Psoas muscle (tissue), 8 donors: ENCODE results near the gene SLCO1B1. TPM values are rescaled to one million over a fixed set of nuclear protein-coding genes. Genes with fewer than 3 reads are reported as not detected.

Source experiments
- ATAC-seq, 4 donors: fragments of 200-7000 bp; cut with Tn5 transposase; one replicate each; pipeline ENCODE4 v1.9.1; 2020; ENCODE audit warnings: moderate library complexity in 3 of 4, mild to moderate bottlenecking in 2 of 4
- DNase-seq, 2 donors: peaks; one replicate each; pipeline ENCODE4 v3.0.0-alpha.2; 2020
- H3K27ac ChIP-seq: fragments of 200-600 bp; one replicate; pipeline ENCODE4 v1.8.0; 2022
- H3K27me3 ChIP-seq, 3 donors: fragments of 200-600 bp in 1 of 3; one replicate each; pipeline versions ENCODE4 v1.6.1 to v1.8.0; 2013 to 2022; ENCODE audit warnings: low read length in 2 of 3, mild to moderate bottlenecking in 2 of 3, moderate library complexity in 1 of 3; ENCODE audit not compliant: insufficient read depth in 3 of 3
- H3K36me3 ChIP-seq, 2 donors: fragments of 200-600 bp in 1 of 2; one replicate each; pipeline versions ENCODE4 v1.6.1 to v1.8.0; 2013 to 2022; ENCODE audit warnings: low read depth in 1 of 2, mild to moderate bottlenecking in 1 of 2, moderate library complexity in 1 of 2; ENCODE audit not compliant: insufficient read depth in 1 of 2
- H3K4me1 ChIP-seq: fragments of 200-600 bp; one replicate; pipeline ENCODE4 v1.8.0; 2022
- H3K4me3 ChIP-seq: fragments of 200-600 bp; one replicate; pipeline ENCODE4 v1.8.0; 2022; ENCODE audit warnings: mild to moderate bottlenecking
- H3K9me3 ChIP-seq: fragments of 200-600 bp; one replicate; pipeline ENCODE4 v1.8.0; 2022
- CTCF ChIP-seq: fragments of 200-600 bp; IDR thresholded peaks from one replicate; pipeline ENCODE4 v1.8.0; 2022; ENCODE audit warnings: antibody characterized with exemption
- WGBS, 3 donors: extraction: QIAGEN DNeasy Blood & Tissue Kit; methylation state at CpG; one replicate each; pipeline versions ENCODE4 v1.1.6 to v1.1.7; 2013; 5-methylcytosine and 5-hydroxymethylcytosine counted together
- intact Hi-C, 2 donors: fragments of 100-400 bp; cut with DNase I; formaldehyde crosslinking; loops; one replicate each; pipeline versions ENCODE4 v1.11.0 to v1.14.2; 2022
- polyA plus RNA-seq, 3 donors: library from polyadenylated mRNA; stranded (reverse); fragments of 200-250 nt; gene quantifications; one replicate each; pipeline ENCODE4 v1.2.3, GENCODE V29; 2013
- total RNA-seq, 4 donors: library from RNA; stranded (reverse); fragmentation: NEBNext Ultra II Directional in 2 of 4; extraction: Animal tissue kit (Norgen Biotek cat#: 25700) in 2 of 4; gene quantifications; one replicate each; pipeline versions ENCODE4 v1.2.1 to v1.2.4, GENCODE V29; 2021 to 2023
- donor health status: healthy with polysubstance abuse.
- donor health status: DM: no; HTN: no; CAD: no; lungs with moderate emphysema.
- donor health status: Bipolar disorder and iron deficiency.
- donor health status: healthy.
- donor health status: DM: yes; HTN: yes; CAD: no.
- donor health status: DM: no; HTN: no; CAD: no.
- donor health status: DM: no; HTN: no; CAD: no.
- donor health status: DM: yes; HTN: yes; CAD: no.

The SLCO1B1 gene
- total and polyA plus RNA-seq, 7 donors = not detected

DNA sequence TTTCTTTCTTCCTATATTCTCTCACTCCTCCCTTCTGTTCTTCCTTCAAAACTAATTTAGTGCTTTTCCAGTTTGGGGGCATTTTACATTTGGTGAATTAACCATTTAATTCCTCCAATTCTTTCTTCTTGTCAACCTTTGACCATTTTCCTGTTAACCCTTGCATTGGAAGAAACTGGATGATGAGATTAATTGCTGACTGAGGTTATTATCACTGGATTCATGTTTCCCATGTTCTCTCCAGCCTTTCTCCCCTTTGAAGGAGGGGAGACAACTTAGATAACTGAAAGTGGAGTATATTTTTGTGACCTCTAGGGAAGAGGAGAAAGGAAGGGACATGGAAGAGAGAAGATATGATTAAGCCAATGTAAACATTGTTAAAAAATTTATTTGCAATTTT lies 133.2 kb downstream of the SLCO1B1 start:
- ATAC-seq (no peak), DNase-seq (no peak)
- intact Hi-C loops = no loop called here
- H3K4me1 ChIP-seq = no peaks in the 10 kb centered on the region
- no peaks in the 10 kb centered on the region for H3K9me3 ChIP-seq
- H3K36me3 ChIP-seq = no peaks in the 10 kb centered on the region
- H3K27me3 ChIP-seq = no peaks in the 10 kb centered on the region
- no peak for TF ChIP-seq CTCF
- H3K27ac ChIP-seq = no peak overlapping the region
- H3K4me3 ChIP-seq = no peak overlapping the region

DNA sequence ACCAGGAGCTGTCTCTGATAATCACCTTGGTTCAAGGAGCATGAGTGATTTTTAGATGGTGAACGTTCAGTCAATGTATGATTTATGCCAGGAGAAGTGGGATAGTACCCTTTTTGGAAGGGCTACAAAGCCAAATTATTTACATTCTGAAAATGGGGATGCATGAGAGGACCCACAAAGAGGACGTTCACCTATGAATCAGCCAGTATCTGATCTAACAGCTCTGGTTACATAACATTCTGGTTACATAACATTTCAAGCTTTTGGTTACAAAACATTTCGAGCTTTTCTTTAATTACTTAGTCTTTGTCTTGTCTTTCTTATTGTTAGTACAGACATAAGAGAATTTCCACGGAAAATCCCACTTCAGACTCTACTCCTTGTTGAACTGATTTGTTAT lies 134.9 kb downstream of the SLCO1B1 start:
- TF ChIP-seq CTCF = no peak
- intact Hi-C loops = no loop called here
- H3K4me3 ChIP-seq = no peak overlapping the region
- H3K9me3 ChIP-seq = no peaks in the 10 kb centered on the region
- no peak overlapping the region for H3K27ac ChIP-seq
- WGBS, 3 donors = 53 to 60% (median 55%) methylated on average over 4 of the region's 4 CpGs
- ATAC-seq (no peak), DNase-seq (no peak)
- no peaks in the 10 kb centered on the region for H3K27me3 ChIP-seq
- no peaks in the 10 kb centered on the region for H3K36me3 ChIP-seq
- no peaks in the 10 kb centered on the region for H3K4me1 ChIP-seq

DNA sequence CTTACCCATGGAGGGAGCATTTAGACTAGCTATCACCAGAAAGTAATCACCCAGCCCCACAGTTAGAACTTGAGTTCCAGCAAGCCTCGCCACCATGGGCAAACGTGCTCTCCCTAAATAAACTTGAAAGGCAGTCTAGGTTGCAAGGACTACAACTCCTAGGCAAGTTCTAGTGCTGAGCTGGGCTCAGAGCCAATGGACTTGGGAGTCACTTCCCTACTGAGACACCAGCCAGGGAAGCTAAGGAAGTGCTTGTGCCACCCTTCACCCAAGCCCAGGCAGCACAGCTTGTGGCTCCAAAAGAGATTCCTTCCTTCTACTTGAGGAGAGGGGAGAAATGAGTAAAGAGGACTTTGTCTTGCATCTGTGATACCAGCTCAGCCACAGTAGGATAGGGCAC lies 145.8 kb downstream of the SLCO1B1 start:
- Histone ChIP-seq H3K9me3 (no peaks in the 10 kb centered on the region), H3K4me1 (no peaks in the 10 kb centered on the region), H3K27me3 (no peaks in the 10 kb centered on the region), H3K36me3 (no peaks in the 10 kb centered on the region), H3K27ac (no peak overlapping the region), H3K4me3 (no peak overlapping the region)
- intact Hi-C loops = no loop called here
- WGBS, 3 donors = 65 to 70% (median 67%) methylated on average over 2 of the region's 2 CpGs
- no peak for DNase-seq
- no peak for ATAC-seq
- no peak for TF ChIP-seq CTCF

Other genes starting within 250 kb of the SLCO1B1 start
- gene SLCO1A2, start 203.7 kb downstream of the SLCO1B1 start, total RNA-seq = not detected
- gene SLCO1A2, start 203.7 kb downstream of the SLCO1B1 start, polyA plus RNA-seq = under 1 TPM in 1 of 3 donors, not detected in 2; 0.01 TPM
- not detected for gene IAPP, start 241.7 kb downstream of the SLCO1B1 start, total RNA-seq
- under 1 TPM in 1 of 3 donors, not detected in 2; 0.07 TPM for gene IAPP, start 241.7 kb downstream of the SLCO1B1 start, polyA plus RNA-seq